Skeletal muscle satellite cell (primary cell): ENCODE data around the gene FCGR2B.
"Not testable (repeated sequence)": the region's sequence is repeated elsewhere in the genome, so short reads cannot be mapped to it uniquely, and the experiment has no call there.

Source experiments
- H3K27me3 ChIP-seq: 2 replicates; pipeline ENCODE4 v1.7.0; 2013; ENCODE audit warnings: low read length; ENCODE audit not compliant: control insufficient read depth, insufficient read depth
- H3K36me3 ChIP-seq: 2 replicates; pipeline ENCODE4 v1.7.0; 2013; ENCODE audit warnings: mild to moderate bottlenecking, control low read depth, low read length; ENCODE audit not compliant: insufficient read depth
- H3K4me1 ChIP-seq: 2 replicates; pipeline ENCODE4 v1.7.0; 2013; ENCODE audit warnings: low read length; ENCODE audit not compliant: control insufficient read depth, insufficient read depth
- H3K4me2 ChIP-seq: 2 replicates; pipeline ENCODE4 v1.7.0; 2013; ENCODE audit warnings: mild to moderate bottlenecking, low read length
- H3K4me3 ChIP-seq: 2 replicates; pipeline ENCODE4 v1.7.0; 2013; ENCODE audit warnings: low read length
- H3K9ac ChIP-seq: 2 replicates; pipeline ENCODE4 v1.7.0; 2013; ENCODE audit warnings: mild to moderate bottlenecking, low read depth, low read length, moderate library complexity
- H3K9me3 ChIP-seq: replicated peaks from 2 replicates; pipeline ENCODE4 v1.7.0; 2013; ENCODE audit warnings: mild to moderate bottlenecking, control low read depth, low read length

The FCGR2B gene

DNA sequence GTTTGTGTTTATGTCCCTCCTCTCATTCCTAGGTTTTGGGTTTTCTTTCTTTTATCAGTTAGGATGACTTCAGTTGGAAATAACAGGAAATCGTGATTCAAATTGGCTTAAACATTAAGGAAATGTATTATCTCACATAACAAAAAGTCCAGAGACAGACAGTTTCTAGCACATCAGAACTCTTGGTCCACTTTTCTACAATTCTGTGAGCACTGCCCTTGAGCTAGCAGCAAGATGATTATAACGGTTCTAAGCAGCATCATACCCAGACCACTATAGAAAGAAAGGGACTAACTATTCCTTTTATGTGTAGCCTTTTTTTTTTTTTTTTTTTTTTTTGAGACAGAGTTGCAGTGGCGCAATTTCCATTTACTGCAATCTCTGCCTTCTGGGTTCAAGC, 18.9 kb downstream of the FCGR2B start:
- H3K36me3 ChIP-seq: no peaks in the 10 kb centered on the region
- no peak overlapping the region for H3K4me3 ChIP-seq
- H3K9ac ChIP-seq: no peak overlapping the region
- H3K9me3 ChIP-seq: no peaks in the 10 kb centered on the region
- no peaks in the 10 kb centered on the region for H3K4me1 ChIP-seq
- H3K4me2 ChIP-seq: no peak overlapping the region
- H3K27me3 ChIP-seq: peaks cover 42% of the 10 kb centered on the region

GRCh38 chr1:161688946-161689345, 26.0 kb downstream of the FCGR2B start:
- H3K4me1 ChIP-seq: no peaks in the 10 kb centered on the region
- no peaks in the 10 kb centered on the region for H3K36me3 ChIP-seq
- H3K4me3 ChIP-seq: no peak overlapping the region
- H3K4me2 ChIP-seq: no peak overlapping the region
- H3K9me3 ChIP-seq: no peaks in the 10 kb centered on the region
- H3K27me3 ChIP-seq: peaks cover 18% of the 10 kb centered on the region
- H3K9ac ChIP-seq: no peak overlapping the region

- peaks cover 15% of the 10 kb centered on the region for H3K27me3 ChIP-seq
- H3K4me1 ChIP-seq: no peaks in the 10 kb centered on the region
These were observed 28.9 kb downstream of the FCGR2B start for GRCh38 chr1:161691846-161692245.

DNA sequence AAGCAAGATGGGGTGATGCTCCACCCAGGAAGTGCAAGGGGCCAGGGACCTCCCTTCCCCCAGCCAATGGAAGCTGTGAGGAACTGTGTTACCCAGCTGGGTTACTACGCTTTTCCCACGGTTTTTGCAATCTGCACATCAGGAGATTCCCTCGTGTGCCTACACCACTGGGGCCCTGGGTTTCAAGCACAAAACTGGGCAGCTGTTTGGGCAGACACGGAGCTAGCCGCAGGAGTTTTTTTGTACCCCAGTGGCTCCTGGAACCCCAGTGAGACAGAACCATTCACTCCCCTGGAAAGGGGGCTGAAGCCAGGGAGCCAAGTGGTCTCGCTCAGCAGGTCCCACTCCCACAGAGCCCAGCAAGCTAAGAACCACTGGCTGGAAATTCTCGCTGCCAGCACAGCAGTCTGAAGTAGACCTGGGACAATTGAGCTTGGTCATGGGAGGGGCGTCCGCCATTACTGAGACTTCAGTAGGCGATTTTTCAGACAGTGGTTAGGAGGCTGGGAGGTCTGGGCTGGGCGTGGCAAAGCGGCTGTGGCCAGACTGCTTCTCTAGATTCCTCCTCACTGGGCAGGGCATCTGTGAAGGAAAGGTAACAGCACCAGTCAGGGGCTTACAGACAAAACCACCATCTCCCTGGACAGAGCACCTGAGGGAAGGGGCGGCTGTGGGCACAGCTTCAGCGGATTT, 30.2 kb downstream of the FCGR2B start:
- H3K9ac ChIP-seq, H3K4me3 ChIP-seq, H3K36me3 ChIP-seq, H3K4me1 ChIP-seq, H3K9me3 ChIP-seq, H3K4me2 ChIP-seq: not testable (repeated sequence)
- H3K27me3 ChIP-seq: peaks cover 17% of the 10 kb centered on the region

More at GRCh38 chr1:161691846-161692245, 28.9 kb downstream of the FCGR2B start:
- no peak overlapping the region for H3K4me2 ChIP-seq
- no peak overlapping the region for H3K9ac ChIP-seq
- H3K9me3 ChIP-seq: no peaks in the 10 kb centered on the region
- no peak overlapping the region for H3K4me3 ChIP-seq
- no peaks in the 10 kb centered on the region for H3K36me3 ChIP-seq

DNA sequence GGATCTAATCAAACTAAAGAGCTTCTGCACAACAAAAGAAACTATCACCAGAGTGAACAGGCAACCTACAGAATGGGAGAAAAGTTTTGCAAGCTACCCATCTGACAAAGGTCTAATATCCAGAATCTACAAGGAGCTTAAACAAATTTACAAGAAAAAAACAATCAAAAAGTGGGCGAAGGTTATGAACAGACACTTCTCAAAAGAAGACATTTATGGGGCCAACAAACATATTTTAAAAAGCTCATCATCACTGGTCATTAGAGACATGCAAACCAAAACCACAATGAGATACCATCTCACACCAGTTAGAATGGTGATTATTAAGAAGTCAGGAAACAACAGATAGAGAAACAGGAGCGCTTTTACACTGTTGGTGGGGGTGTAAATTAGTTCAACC, 35.4 kb downstream of the FCGR2B start:
- not testable (repeated sequence) for H3K27me3 ChIP-seq, H3K36me3 ChIP-seq, H3K4me3 ChIP-seq, H3K9me3 ChIP-seq, H3K9ac ChIP-seq, H3K4me1 ChIP-seq, H3K4me2 ChIP-seq

GRCh38 chr1:161702250-161702649, 39.3 kb downstream of the FCGR2B start:
- H3K27me3 ChIP-seq: peaks cover 2% of the 10 kb centered on the region
- no peak overlapping the region for H3K4me3 ChIP-seq
- H3K36me3 ChIP-seq: no peaks in the 10 kb centered on the region
- H3K4me1 ChIP-seq: peaks cover 17% of the 10 kb centered on the region
- H3K9ac ChIP-seq: no peak overlapping the region
- no peak overlapping the region for H3K4me2 ChIP-seq
- no peaks in the 10 kb centered on the region for H3K9me3 ChIP-seq

DNA sequence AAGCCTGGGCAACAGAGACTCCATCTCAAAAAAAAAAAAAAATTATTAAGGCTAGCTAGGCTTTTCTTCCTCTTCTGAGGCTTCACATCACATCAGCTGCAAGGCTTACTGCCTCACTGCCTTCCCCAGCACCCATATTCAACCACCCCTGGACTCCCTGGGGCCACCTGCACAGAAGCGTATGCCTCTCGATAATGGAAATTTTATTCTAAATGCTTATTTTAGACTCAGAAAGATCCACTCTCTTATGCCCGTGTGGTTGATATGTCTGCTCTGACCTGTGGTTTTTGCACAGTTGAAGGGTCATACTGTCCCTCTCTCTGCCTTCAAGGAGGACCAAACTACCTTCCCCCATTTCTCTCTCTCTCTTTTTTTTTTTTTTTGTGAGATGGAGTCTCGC, 42.6 kb downstream of the FCGR2B start:
- Histone ChIP-seq H3K4me1 (peaks cover 17% of the 10 kb centered on the region), H3K9me3 (no peaks in the 10 kb centered on the region), H3K36me3 (no peaks in the 10 kb centered on the region), H3K4me2 (no peak overlapping the region), H3K4me3 (no peak overlapping the region), H3K9ac (no peak overlapping the region), H3K27me3 (no peaks in the 10 kb centered on the region)

- peak overlapping the region; percentile 65 for H3K9ac ChIP-seq
- peaks cover 17% of the 10 kb centered on the region for H3K4me1 ChIP-seq
- peak overlapping the region; percentile 61 for H3K4me2 ChIP-seq
- H3K4me3 ChIP-seq: no peak overlapping the region
- no peaks in the 10 kb centered on the region for H3K27me3 ChIP-seq
- H3K36me3 ChIP-seq: no peaks in the 10 kb centered on the region
- H3K9me3 ChIP-seq: no peaks in the 10 kb centered on the region
These were observed 43.2 kb downstream of the FCGR2B start for GRCh38 chr1:161706113-161706481.

- H3K36me3 ChIP-seq: no peaks in the 10 kb centered on the region
- no peaks in the 10 kb centered on the region for H3K9me3 ChIP-seq
- H3K9ac ChIP-seq: peak within 1 kb of the TSS; percentile 65
- no peaks in the 10 kb centered on the region for H3K27me3 ChIP-seq
- peaks cover 17% of the 10 kb centered on the region for H3K4me1 ChIP-seq
- peak within 1 kb of the TSS; percentile 9 for H3K4me3 ChIP-seq
- H3K4me2 ChIP-seq: peak within 1 kb of the TSS; percentile 61
These were observed 43.8 kb downstream of the FCGR2B start, which contains the start of gene FCRLA for GRCh38 chr1:161706482-161707347. Gene FCRLA (plus strand): TSS chr1:161707229. CDS start chr1:161707265, 36 bp downstream.

- peaks cover 17% of the 10 kb centered on the region for H3K4me1 ChIP-seq
- no peak overlapping the region for H3K4me2 ChIP-seq
- H3K9me3 ChIP-seq: no peaks in the 10 kb centered on the region
- no peak overlapping the region for H3K9ac ChIP-seq
- H3K27me3 ChIP-seq: no peaks in the 10 kb centered on the region
- H3K4me3 ChIP-seq: no peak overlapping the region
- H3K36me3 ChIP-seq: no peaks in the 10 kb centered on the region
These were observed 44.6 kb downstream of the FCGR2B start for GRCh38 chr1:161707503-161707902.

GRCh38 chr1:161709373-161709772, 46.4 kb downstream of the FCGR2B start:
- Histone ChIP-seq H3K4me3 (no peak overlapping the region), H3K27me3 (peaks cover 4% of the 10 kb centered on the region), H3K36me3 (no peaks in the 10 kb centered on the region), H3K4me2 (no peak overlapping the region), H3K4me1 (peaks cover 17% of the 10 kb centered on the region), H3K9ac (no peak overlapping the region), H3K9me3 (no peaks in the 10 kb centered on the region)
